IMR-90 (cell line): ENCODE results near the gene PRKCA. TPM values are rescaled to one million over a fixed set of nuclear protein-coding genes. Genes with fewer than 3 reads are reported as not detected.

Experiments
- ATAC-seq: fragments of 200-7000 bp; cut with Tn5 transposase; 2 replicates; pipeline ENCODE4 v1.9.1; 2020; ENCODE audit warnings: low read depth, mild to moderate bottlenecking, moderate library complexity
- BruUV-seq: library from RNA; stranded (reverse); fragments of 400-500 nt; replicated peaks from 2 replicates; lab custom pipeline; 2021; lab: Mats Ljungman, UMichigan
- CTCF ChIA-PET: fragments of 300-600 bp; formaldehyde crosslinking; extraction: SDS; loops from one replicate; lab custom pipeline; 2021; ENCODE audit warnings: antibody characterized with exemption; lab: Yijun Ruan, JAX
- POLR2A ChIA-PET: fragments of 300-600 bp; sonication (Branson Sonifier 250); formaldehyde crosslinking; loops from one replicate; lab custom pipeline; 2022; ENCODE audit warnings: antibody characterized with exemption; ENCODE audit not compliant: unreplicated experiment; lab: Charles Lee
- DNase-seq: peaks from one replicate; pipeline ENCODE4 v3.0.0; 2013
- H2AFZ ChIP-seq: replicated peaks from 2 replicates; pipeline ENCODE3; 2013; ENCODE audit warnings: low read length, mild to moderate bottlenecking; ENCODE audit not compliant: poor library complexity
- H2AK5ac ChIP-seq: 2 replicates; pipeline ENCODE4 v1.6.1; 2013; ENCODE audit warnings: low read depth, low read length, inconsistent platforms
- H2AK9ac ChIP-seq: replicated peaks from 2 replicates; pipeline ENCODE3; 2013; ENCODE audit warnings: mild to moderate bottlenecking, low read depth, low read length, moderate library complexity; ENCODE audit not compliant: poor library complexity
- H2BK120ac ChIP-seq: 2 replicates; pipeline ENCODE4 v1.6.1; 2013; ENCODE audit warnings: low read depth, low read length, inconsistent platforms
- H2BK15ac ChIP-seq: 3 replicates; pipeline ENCODE4 v1.6.1; 2013; ENCODE audit warnings: low read depth, low read length, inconsistent platforms
- H2BK20ac ChIP-seq: 2 replicates; pipeline ENCODE4 v1.6.1; 2013; ENCODE audit warnings: low read depth, mild to moderate bottlenecking, inconsistent platforms, low read length, moderate library complexity
- H2BK5ac ChIP-seq: 2 replicates; pipeline ENCODE4 v1.6.1; 2013; ENCODE audit warnings: mild to moderate bottlenecking, low read depth, low read length, inconsistent platforms; ENCODE audit not compliant: poor library complexity, severe bottlenecking
- H3K14ac ChIP-seq: replicated peaks from 2 replicates; pipeline ENCODE4 v1.6.1; 2013; ENCODE audit warnings: low read depth, low read length, inconsistent platforms
- H3K18ac ChIP-seq: 2 replicates; pipeline ENCODE4 v1.6.1; 2013; ENCODE audit warnings: low read depth, low read length, control low read depth
- H3K23ac ChIP-seq: 2 replicates; pipeline ENCODE4 v1.6.1; 2013; ENCODE audit warnings: low read depth, low read length, inconsistent platforms
- H3K27ac ChIP-seq: 2 replicates; pipeline ENCODE4 v1.5.1; 2013; ENCODE audit warnings: mild to moderate bottlenecking, control low read depth, low read length; ENCODE audit not compliant: insufficient read depth
- H3K27me3 ChIP-seq: 2 replicates; pipeline ENCODE4 v1.6.1; 2013; ENCODE audit warnings: low read length; ENCODE audit not compliant: control insufficient read depth, insufficient read depth
- H3K36me3 ChIP-seq: 2 replicates; pipeline ENCODE4 v1.6.1; 2013; ENCODE audit warnings: low read length, mixed read lengths; ENCODE audit not compliant: control insufficient read depth, insufficient read depth
- H3K4ac ChIP-seq: 2 replicates; pipeline ENCODE4 v1.6.1; 2013; ENCODE audit warnings: low read depth, low read length, inconsistent platforms
- H3K4me1 ChIP-seq: 2 replicates; pipeline ENCODE4 v1.6.1; 2013; ENCODE audit warnings: low read length, mixed read lengths; ENCODE audit not compliant: control insufficient read depth, insufficient read depth
- H3K4me2 ChIP-seq: 2 replicates; pipeline ENCODE4 v1.6.1; 2013; ENCODE audit warnings: low read depth, mild to moderate bottlenecking, control low read depth, low read length, moderate library complexity
- H3K4me3 ChIP-seq: 2 replicates; pipeline ENCODE4 v1.5.1; 2013; ENCODE audit warnings: low read depth, mild to moderate bottlenecking, control low read depth, low read length, moderate library complexity; ENCODE audit not compliant: insufficient read depth
- H3K56ac ChIP-seq: 2 replicates; pipeline ENCODE4 v1.6.1; 2013; ENCODE audit warnings: low read length, inconsistent platforms; ENCODE audit not compliant: insufficient read depth; ENCODE audit errors: extremely low read depth
- H3K79me1 ChIP-seq, 2 experiments: 2 replicates each; pipeline ENCODE4 v1.6.1; 2013; ENCODE audit warnings: low read length in 2 of 2, inconsistent platforms in 1 of 2, low read depth in 1 of 2
- H3K9ac ChIP-seq: 2 replicates; pipeline ENCODE4 v1.6.1; 2013; ENCODE audit warnings: low read depth, low read length, control low read depth
- H3K9me1 ChIP-seq: 2 replicates; pipeline ENCODE4 v1.6.1; 2013; ENCODE audit warnings: low read length, inconsistent platforms; ENCODE audit not compliant: insufficient read depth
- H3K9me3 ChIP-seq: 2 replicates; pipeline ENCODE4 v1.6.1; 2013; ENCODE audit warnings: low read length; ENCODE audit not compliant: control insufficient read depth, insufficient read depth
- H4K20me1 ChIP-seq: 2 replicates; pipeline ENCODE4 v1.6.1; 2013; ENCODE audit warnings: low read length, inconsistent platforms; ENCODE audit not compliant: insufficient read depth
- H4K5ac ChIP-seq: 2 replicates; pipeline ENCODE4 v1.6.1; 2013; ENCODE audit warnings: mild to moderate bottlenecking, low read depth, low read length, control low read depth
- H4K8ac ChIP-seq, 2 experiments: 2 replicates each; pipeline ENCODE4 v1.6.1; 2013; ENCODE audit warnings: low read depth in 2 of 2, low read length in 2 of 2, control low read depth in 1 of 2, inconsistent platforms in 1 of 2
- H4K91ac ChIP-seq: 2 replicates; pipeline ENCODE4 v1.6.1; 2013; ENCODE audit warnings: low read depth, low read length, inconsistent platforms; ENCODE audit not compliant: insufficient read depth
- MXI1 ChIP-seq: IDR thresholded peaks from 2 replicates; pipeline ENCODE4 v1.6.1; 2012; ENCODE audit warnings: low read depth, mild to moderate bottlenecking, low read length, moderate library complexity, borderline replicate concordance
- POLR2A ChIP-seq: IDR thresholded peaks from 2 replicates; pipeline ENCODE4 v1.6.1; 2012; ENCODE audit warnings: mild to moderate bottlenecking, low read depth, low read length
- RCOR1 ChIP-seq: IDR thresholded peaks from 2 replicates; pipeline ENCODE4 v1.6.1; 2012; ENCODE audit warnings: mild to moderate bottlenecking, low read length, improper control_type of control experiment; ENCODE audit not compliant: insufficient replicate concordance
- WGBS, 2 experiments: methylation state at CpG; one replicate each; pipeline versions ENCODE4 v1.1.5 to v1.1.7; 2013; ENCODE audit warnings: missing lambda C conversion rate in 2 of 2; ENCODE audit not compliant: insufficient read length in 1 of 2; ENCODE audit errors: extremely low coverage in 2 of 2; 5-methylcytosine and 5-hydroxymethylcytosine counted together
- dilution Hi-C: fragments of 300-500 bp; cut with HindIII; formaldehyde crosslinking; loops from one replicate; pipeline ENCODE4 v1.14.3; 2018; ENCODE audit warnings: low sequenced_read_pairs; ENCODE audit not compliant: unreplicated experiment
- in situ Hi-C: fragments of 300-500 bp; cut with MboI; formaldehyde crosslinking; loops from 3 replicates; pipeline ENCODE4 v1.14.3; 2019; ENCODE audit warnings: low sequenced_read_pairs, inconsistent platforms, mixed read lengths
- intact Hi-C: fragments of 100-400 bp; cut with micrococcal nuclease; formaldehyde crosslinking; loops from 2 replicates; pipeline ENCODE4 v1.10.0; 2022
- polyA plus RNA-seq, 3 experiments: library from polyadenylated mRNA; depleted of rRNA; stranded (reverse); fragments of >200 nt; gene quantifications; 2 replicates each; pipeline ENCODE4 v1.2.3, GENCODE V29; 2012; ENCODE audit warnings: low replicate concordance in 1 of 3
- total RNA-seq: library from RNA; depleted of rRNA; stranded (reverse); fragments of >200 nt; gene quantifications from 2 replicates; pipeline ENCODE4 v1.2.3, GENCODE V29; 2012
- TF ChIP-seq, protein P1 (sequence below): conservative IDR thresholded peaks from 2 replicates; pipeline ENCODE4 v1.5.1; 2012; ENCODE audit warnings: mild to moderate bottlenecking, low read depth, low read length, improper control_type of control experiment

PRKCA gene
- total and polyA plus RNA-seq, 2 of the 4 experiments (the other 2 are of a cell fraction): 31.0 to 46.0 TPM

DNA sequence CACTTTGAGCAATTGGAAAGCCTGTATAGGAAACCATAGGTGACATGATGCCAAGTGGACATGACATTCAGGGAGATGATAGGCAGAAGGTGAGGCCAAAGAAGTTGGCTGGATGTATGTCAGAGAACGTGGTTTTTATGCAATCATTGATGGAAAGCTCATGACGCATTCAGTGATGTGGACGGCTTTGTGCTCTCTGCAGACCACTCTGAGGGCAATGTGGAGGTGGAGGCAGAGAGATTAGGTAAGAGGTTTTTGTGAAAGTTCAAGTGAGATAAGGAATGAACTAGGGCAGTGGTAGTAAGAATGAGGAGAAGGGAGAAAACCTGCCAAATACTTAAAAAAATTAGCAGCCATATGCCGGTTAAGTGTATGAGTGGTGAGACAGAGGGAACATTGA, 99.0 kb downstream of the PRKCA start:
- H2AK5ac ChIP-seq: no peak overlapping the region
- no peak overlapping the region for H3K14ac ChIP-seq
- H3K4me1 ChIP-seq: peaks cover 7% of the 10 kb centered on the region
- no peak overlapping the region for H3K27ac ChIP-seq
- H3K9ac ChIP-seq: no peak overlapping the region
- dilution Hi-C loops: no loop called here
- H4K91ac ChIP-seq: no peak overlapping the region
- H3K56ac ChIP-seq: no peak overlapping the region
- intact Hi-C loops: loop anchor here (5.0 kb wide), 1 partner anchor 89 kb away; no protein-coding TSS in a partner anchor
- 100% methylated on average over 3 of the region's 4 CpGs; no CpG with 5 or more reads in 1 of the 2 experiments for WGBS, 2 experiments
- H3K18ac ChIP-seq: no peak overlapping the region
- in situ Hi-C loops: no loop called here
- no peak overlapping the region for H3K4ac ChIP-seq
- H3K79me1 ChIP-seq: peaks cover 59 to 79% of the 10 kb centered on the region in 2 experiments
- H3K23ac ChIP-seq: no peak overlapping the region
- H4K5ac ChIP-seq: no peak overlapping the region
- ChIA-PET CTCF (no interaction called here), POLR2A (no interaction called here)
- no TSS peak for BruUV-seq
- no peaks in the 10 kb centered on the region; the same call in 1 of the 2 replicates for H3K9me1 ChIP-seq
- no peak for TF ChIP-seq RCOR1
- TF ChIP-seq, protein P1, sequence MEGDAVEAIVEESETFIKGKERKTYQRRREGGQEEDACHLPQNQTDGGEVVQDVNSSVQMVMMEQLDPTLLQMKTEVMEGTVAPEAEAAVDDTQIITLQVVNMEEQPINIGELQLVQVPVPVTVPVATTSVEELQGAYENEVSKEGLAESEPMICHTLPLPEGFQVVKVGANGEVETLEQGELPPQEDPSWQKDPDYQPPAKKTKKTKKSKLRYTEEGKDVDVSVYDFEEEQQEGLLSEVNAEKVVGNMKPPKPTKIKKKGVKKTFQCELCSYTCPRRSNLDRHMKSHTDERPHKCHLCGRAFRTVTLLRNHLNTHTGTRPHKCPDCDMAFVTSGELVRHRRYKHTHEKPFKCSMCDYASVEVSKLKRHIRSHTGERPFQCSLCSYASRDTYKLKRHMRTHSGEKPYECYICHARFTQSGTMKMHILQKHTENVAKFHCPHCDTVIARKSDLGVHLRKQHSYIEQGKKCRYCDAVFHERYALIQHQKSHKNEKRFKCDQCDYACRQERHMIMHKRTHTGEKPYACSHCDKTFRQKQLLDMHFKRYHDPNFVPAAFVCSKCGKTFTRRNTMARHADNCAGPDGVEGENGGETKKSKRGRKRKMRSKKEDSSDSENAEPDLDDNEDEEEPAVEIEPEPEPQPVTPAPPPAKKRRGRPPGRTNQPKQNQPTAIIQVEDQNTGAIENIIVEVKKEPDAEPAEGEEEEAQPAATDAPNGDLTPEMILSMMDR: no peak
- TF ChIP-seq POLR2A: no peak
- no peak for TF ChIP-seq MXI1
- no peaks in the 10 kb centered on the region for H3K27me3 ChIP-seq
- H3K36me3 ChIP-seq: no peaks in the 10 kb centered on the region
- no peak for DNase-seq
- no peak overlapping the region for H4K8ac ChIP-seq
- no peak overlapping the region for H2BK15ac ChIP-seq
- peaks cover 43% of the 10 kb centered on the region for H4K20me1 ChIP-seq
- ATAC-seq: no peak
- no peak overlapping the region for H2BK20ac ChIP-seq
- no peak overlapping the region for H3K4me2 ChIP-seq
- H2AFZ ChIP-seq: no peak overlapping the region
- no peak overlapping the region for H2BK120ac ChIP-seq
- H3K9me3 ChIP-seq: no peaks in the 10 kb centered on the region
- H2BK5ac ChIP-seq: no peak overlapping the region
- H3K4me3 ChIP-seq: no peak overlapping the region
- no peak overlapping the region for H2AK9ac ChIP-seq
